K562 (cell line): ENCODE measurements around the gene ARHGAP25. TPM values are rescaled to one million over a fixed set of nuclear protein-coding genes. Genes with fewer than 3 reads are reported as not detected.

Experiments
- ARHGAP35 ChIP-seq: fragments of 450-650 bp; IDR thresholded peaks from 2 replicates; pipeline ENCODE4 v1.6.1; 2018; ENCODE audit not compliant: partially characterized antibody
- ARID1B ChIP-seq: fragments of 450-650 bp; IDR thresholded peaks from 2 replicates; pipeline ENCODE4 v1.6.1; 2016; ENCODE audit warnings: antibody characterized with exemption, mild to moderate bottlenecking, inconsistent platforms
- ARID2 ChIP-seq: fragments of 450-650 bp; IDR thresholded peaks from 2 replicates; pipeline ENCODE4 v1.6.1; 2017; ENCODE audit warnings: antibody characterized with exemption, mild to moderate bottlenecking
- BCOR ChIP-seq: fragments of 450-650 bp; IDR thresholded peaks from 2 replicates; pipeline ENCODE4 v1.6.1; 2016
- CBFA2T3 ChIP-seq: fragments of 450-650 bp; IDR thresholded peaks from 2 replicates; pipeline ENCODE4 v1.6.1; 2017
- CBX3 ChIP-seq, 2 experiments: IDR thresholded peaks; 1 replicate in 1 of 2; 2 replicates in 1 of 2; pipeline ENCODE4 v1.6.1; 2012; ENCODE audit warnings: inconsistent platforms in 2 of 2, low read length in 2 of 2, borderline replicate concordance in 1 of 2, control low read depth in 1 of 2
- CREM ChIP-seq: IDR thresholded peaks from 2 replicates; pipeline ENCODE4 v1.6.1; 2014; ENCODE audit warnings: antibody characterized with exemption, low read depth
- CTBP1 ChIP-seq: fragments of 450-650 bp; IDR thresholded peaks from 2 replicates; pipeline ENCODE4 v1.6.1; 2016; ENCODE audit warnings: borderline replicate concordance
- GABPA ChIP-seq: fragments of 200-800 bp; sonication (Bioruptor generic); conservative IDR thresholded peaks from 2 replicates; pipeline ENCODE4 v1.6.1; 2016; ENCODE audit warnings: low read depth, missing genetic modification characterization, missing compliant biosample characterization
- HBP1 ChIP-seq: fragments of 450-650 bp; formaldehyde crosslinking; IDR thresholded peaks from 2 replicates; pipeline ENCODE4 v1.4.0; 2022; ENCODE audit warnings: missing genetic modification characterization
- HIVEP1 ChIP-seq: fragments of 250-450 bp; sonication (Bioruptor Pico); IDR thresholded peaks from 2 replicates; pipeline ENCODE4 v1.4.0; 2020; ENCODE audit warnings: mild to moderate bottlenecking
- KDM5B ChIP-seq: fragments of 200-600 bp; sonication (generic); IDR thresholded peaks from 2 replicates; pipeline ENCODE4 v1.6.1; 2012; ENCODE audit warnings: low read depth, mild to moderate bottlenecking, moderate library complexity, low read length, control low read depth, inconsistent platforms; ENCODE audit not compliant: insufficient replicate concordance
- MTA2 ChIP-seq: fragments of 450-650 bp; IDR thresholded peaks from 2 replicates; pipeline ENCODE4 v1.6.1; 2016; ENCODE audit warnings: low read depth
- MTA3 ChIP-seq: fragments of 450-650 bp; formaldehyde crosslinking; IDR thresholded peaks from 2 replicates; pipeline ENCODE4 v1.6.1; 2017; ENCODE audit warnings: mild to moderate bottlenecking, borderline replicate concordance
- NCOR1 ChIP-seq: fragments of 450-650 bp; IDR thresholded peaks from 2 replicates; pipeline ENCODE4 v1.6.1; 2016; ENCODE audit warnings: mild to moderate bottlenecking, moderate library complexity
- POLR2G ChIP-seq: fragments of 200-400 bp; formaldehyde crosslinking; IDR thresholded peaks from 2 replicates; pipeline ENCODE4 v1.6.1; 2017; ENCODE audit warnings: low read depth, mild to moderate bottlenecking, antibody characterized with exemption, low read length, moderate library complexity
- PRDM10 ChIP-seq: fragments of 450-650 bp; IDR thresholded peaks from 2 replicates; pipeline ENCODE4 v1.6.1; 2018; ENCODE audit not compliant: partially characterized antibody
- PRPF4 ChIP-seq: fragments of 200-400 bp; formaldehyde crosslinking; IDR thresholded peaks from one replicate; pipeline ENCODE4 v1.6.1; 2017; ENCODE audit warnings: low read length, low read depth, mild to moderate bottlenecking; ENCODE audit not compliant: insufficient read depth, poor library complexity, severe bottlenecking
- SMARCA4 ChIP-seq: fragments of 450-650 bp; IDR thresholded peaks from 2 replicates; pipeline ENCODE4 v1.6.1; 2016
- TAF7 ChIP-seq: fragments of 450-650 bp; IDR thresholded peaks from 2 replicates; pipeline ENCODE4 v1.6.1; 2016; ENCODE audit warnings: missing genetic modification characterization, missing compliant biosample characterization
- ZEB2 ChIP-seq: fragments of 450-650 bp; IDR thresholded peaks from 2 replicates; pipeline ENCODE4 v1.6.1; 2016
- ZNF175 ChIP-seq: fragments of 200-800 bp; sonication (Bioruptor generic); IDR thresholded peaks from 2 replicates; pipeline ENCODE4 v1.6.1; 2016; ENCODE audit warnings: low read depth, mild to moderate bottlenecking, missing genetic modification characterization, missing compliant biosample characterization
- ZNF444 ChIP-seq: fragments of 250-450 bp; sonication (Bioruptor Pico); IDR thresholded peaks from 2 replicates; pipeline ENCODE4 v1.4.0; 2020; ENCODE audit warnings: mild to moderate bottlenecking, moderate library complexity
- ZNF512 ChIP-seq: IDR thresholded peaks from 2 replicates; pipeline ENCODE4 v1.6.1; 2016; ENCODE audit warnings: missing genetic modification characterization, missing compliant biosample characterization
- polyA plus RNA-seq, 8 experiments: library from polyadenylated mRNA; depleted of rRNA in 4 of 8; stranded (reverse) in 5 of 8; unstranded in 3 of 8; fragments of >200 nt; fragmentation: Nextera tagmentation in 2 of 8; fragmentation: Illumina TruSeq in 1 of 8; extraction: Ambion mirVana in 2 of 8; extraction: Trizol in 1 of 8; gene quantifications; 2 replicates each; pipeline versions ENCODE4 v1.2.1 to v1.2.3, GENCODE V29; 2011 to 2014; ENCODE audit warnings: inconsistent platforms in 1 of 8, missing spikeins in 1 of 8
- total RNA-seq, 7 experiments: library from RNA; depleted of rRNA in 6 of 7; stranded (reverse); fragments of >200 nt in 6 of 7; fragmentation: Illumina TruSeq in 2 of 7; extraction: Trizol in 2 of 7; gene quantifications; 2 replicates each; pipeline versions ENCODE4 v1.2.1 to v1.2.3, GENCODE V29; 2011 to 2021; ENCODE audit warnings: low replicate concordance in 1 of 7

The ARHGAP25 gene
- total and polyA plus RNA-seq, 9 of the 15 experiments (the other 6 are each of a cell fraction or from before 2014, with no cell fraction given): 4.9 to 14.8 (median 10.7) TPM

GRCh38 chr2:68774569-68775271 is 40.1 kb downstream of the ARHGAP25 start (continued):
- TF ChIP-seq GABPA (tag) (peak; percentile 86), BCOR (no peak), PRPF4 (no peak), CREM (peak; percentile 47), MTA3 (0 out of 2 replicates have a peak, but pooled peaks have one; percentile 46), HIVEP1 (CRISPR knock-in tag) (0 out of 2 replicates have a peak, but pooled peaks have one; percentile 16), MTA2 (no peak), CBX3 (IDR thresholded peaks at IDR 0.05; ENCODE audit: borderline replicate concordance in 1 of 2, low read length in 2 of 2) (no peak), CTBP1 (peak; percentile 97), PRDM10 (peak; percentile 42), NCOR1 (no peak; the same call in 1 of the 2 replicates), POLR2G (peak; percentile 89), ARID2 (no peak), ZNF444 (CRISPR knock-in tag) (0 out of 2 replicates have a peak, but pooled peaks have one; percentile 29), ZNF512 (tag) (no peak), ARHGAP35 (no peak), ARID1B (peak; percentile 77), HBP1 (CRISPR knock-in tag) (0 out of 2 replicates have a peak, but pooled peaks have one; percentile 52), ZNF175 (0 out of 2 replicates have a peak, but pooled peaks have one; percentile 62), SMARCA4 (peak; percentile 49; the same call in 1 of the 2 replicates), CBFA2T3 (peak; percentile 48; the same call in 1 of the 2 replicates), KDM5B (peak; percentile 70), TAF7 (tag) (peak; percentile 42; the same call in 1 of the 2 replicates), ZEB2 (peak; percentile 93)
